WTC11 (cell line): ENCODE data around the gene RAB5IF. TPM values are rescaled to one million over a fixed set of nuclear protein-coding genes. Genes with fewer than 3 reads are reported as not detected.

Source experiments
- ATAC-seq: fragments of 200-7000 bp; cut with Tn5 transposase; 2 replicates; pipeline ENCODE4 v1.10.0; 2021; ENCODE audit warnings: mild to moderate bottlenecking, moderate library complexity
- CTCF ChIA-PET: fragments of 300-600 bp; sonication (Branson Sonifier 250); formaldehyde crosslinking; loops from one replicate; lab custom pipeline; 2021; ENCODE audit warnings: antibody characterized with exemption; lab: Charles Lee
- POLR2A ChIA-PET: fragments of 350-600 bp; sonication (Branson Sonifier 250); formaldehyde crosslinking; loops from one replicate; lab custom pipeline; 2021; ENCODE audit warnings: antibody characterized with exemption; lab: Charles Lee
- DNase-seq: peaks from one replicate; pipeline ENCODE4 v3.0.0; 2021; ENCODE audit warnings: low spot score
- H3K27ac Mint-ChIP-seq: 2 replicates; pipeline ENCODE4 v1.8.0; 2021; ENCODE audit warnings: mixed read lengths
- H3K27me3 Mint-ChIP-seq: 2 replicates; pipeline ENCODE4 v1.8.0; 2021; ENCODE audit warnings: low read depth, mild to moderate bottlenecking, moderate library complexity, mixed read lengths
- H3K36me3 Mint-ChIP-seq: 2 replicates; pipeline ENCODE4 v1.8.0; 2021; ENCODE audit warnings: mixed read lengths
- H3K4me1 Mint-ChIP-seq: 2 replicates; pipeline ENCODE4 v1.8.0; 2022; ENCODE audit warnings: mixed read lengths
- H3K4me3 Mint-ChIP-seq: 2 replicates; pipeline ENCODE4 v1.8.0; 2021; ENCODE audit warnings: mild to moderate bottlenecking, moderate library complexity, mixed read lengths
- H3K9me3 Mint-ChIP-seq: 2 replicates; pipeline ENCODE4 v1.8.0; 2021; ENCODE audit warnings: mixed read lengths
- GABPB1 ChIP-seq: sonication (generic); formaldehyde crosslinking; IDR thresholded peaks from 2 replicates; pipeline ENCODE4 v1.8.1; 2023; ENCODE audit warnings: mild to moderate bottlenecking, missing genetic modification reagents
- MYBL2 ChIP-seq: sonication (generic); formaldehyde crosslinking; IDR thresholded peaks from 2 replicates; pipeline ENCODE4 v1.8.1; 2023; ENCODE audit warnings: mild to moderate bottlenecking, moderate library complexity, missing genetic modification reagents
- RORB ChIP-seq: fragments of 250-450 bp; sonication (Bioruptor Pico); IDR thresholded peaks from 2 replicates; pipeline ENCODE4 v1.9.0; 2021; ENCODE audit warnings: mild to moderate bottlenecking
- SMAD3 ChIP-seq: sonication (generic); formaldehyde crosslinking; IDR thresholded peaks from 2 replicates; pipeline ENCODE4 v1.8.0; 2022; ENCODE audit warnings: missing genetic modification reagents, mild to moderate bottlenecking, borderline replicate concordance
- TEAD1 ChIP-seq: sonication (generic); formaldehyde crosslinking; IDR thresholded peaks from 2 replicates; pipeline ENCODE4 v1.8.0; 2022; ENCODE audit warnings: mild to moderate bottlenecking, missing genetic modification reagents
- ZBTB21 ChIP-seq: sonication (generic); formaldehyde crosslinking; IDR thresholded peaks from 2 replicates; pipeline ENCODE4 v1.8.1; 2023; ENCODE audit warnings: mild to moderate bottlenecking, missing genetic modification reagents, borderline replicate concordance
- ZNF671 ChIP-seq: fragments of 250-450 bp; sonication (Bioruptor Pico); IDR thresholded peaks from 2 replicates; pipeline ENCODE4 v1.8.0; 2021; ENCODE audit warnings: mild to moderate bottlenecking
- total RNA-seq: library from RNA; stranded (reverse); gene quantifications from 3 replicates; pipeline ENCODE4 v1.2.3, GENCODE V29; 2021
- TF ChIP-seq, protein P1 (sequence below): sonication (generic); formaldehyde crosslinking; IDR thresholded peaks from 2 replicates; pipeline ENCODE4 v1.8.1; 2023; ENCODE audit warnings: mild to moderate bottlenecking, missing genetic modification reagents, borderline replicate concordance
- TF ChIP-seq, protein P2 (sequence below): sonication (generic); formaldehyde crosslinking; IDR thresholded peaks from 2 replicates; pipeline ENCODE4 v1.8.0; 2022; ENCODE audit warnings: mild to moderate bottlenecking, missing genetic modification reagents
- TF ChIP-seq, protein P3 (sequence below): sonication (generic); formaldehyde crosslinking; conservative IDR thresholded peaks from 2 replicates; pipeline ENCODE4 v1.8.1; 2023; ENCODE audit warnings: mild to moderate bottlenecking, low read depth, missing genetic modification reagents, moderate library complexity
- TF ChIP-seq, protein P4 (sequence below): sonication (generic); formaldehyde crosslinking; IDR thresholded peaks from 2 replicates; pipeline ENCODE4 v1.8.0; 2022; ENCODE audit warnings: mild to moderate bottlenecking, missing genetic modification reagents
- TF ChIP-seq, protein P5 (sequence below): sonication (generic); formaldehyde crosslinking; IDR thresholded peaks from 2 replicates; pipeline ENCODE4 v1.8.1; 2022; ENCODE audit warnings: missing genetic modification reagents, borderline replicate concordance
- TF ChIP-seq, protein P6 (sequence below): sonication (generic); formaldehyde crosslinking; IDR thresholded peaks from 2 replicates; pipeline ENCODE4 v1.8.1; 2023; ENCODE audit warnings: mild to moderate bottlenecking, missing genetic modification reagents, moderate library complexity
- TF ChIP-seq, protein P7 (sequence below): fragments of 250-450 bp; sonication (Bioruptor Pico); conservative IDR thresholded peaks from 2 replicates; pipeline ENCODE4 v1.9.0; 2021; ENCODE audit warnings: mild to moderate bottlenecking

RAB5IF gene
- total RNA-seq, 1 experiment from 2014 or later: 88.4 TPM

DNA sequence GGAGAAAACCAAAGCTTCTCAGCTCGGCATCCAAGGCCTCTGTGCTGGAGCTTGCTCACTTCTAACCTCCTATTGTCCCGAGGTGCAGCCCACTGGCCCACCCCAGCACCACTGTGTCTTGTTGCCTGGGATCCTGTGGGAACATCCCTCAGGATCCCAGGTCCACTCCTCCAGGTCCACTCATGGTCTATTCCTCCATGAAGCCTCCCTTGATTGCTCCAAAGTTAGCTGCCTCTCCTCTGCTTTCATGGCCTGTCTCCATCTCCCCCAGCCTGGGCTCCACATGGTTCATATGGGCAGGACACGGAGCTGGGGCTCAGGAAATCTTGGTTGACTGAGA is 26.5 kb downstream of the RAB5IF start (continued):
- no peak for TF ChIP-seq ZNF671 (CRISPR knock-in tag)
- TF ChIP-seq, protein P1, sequence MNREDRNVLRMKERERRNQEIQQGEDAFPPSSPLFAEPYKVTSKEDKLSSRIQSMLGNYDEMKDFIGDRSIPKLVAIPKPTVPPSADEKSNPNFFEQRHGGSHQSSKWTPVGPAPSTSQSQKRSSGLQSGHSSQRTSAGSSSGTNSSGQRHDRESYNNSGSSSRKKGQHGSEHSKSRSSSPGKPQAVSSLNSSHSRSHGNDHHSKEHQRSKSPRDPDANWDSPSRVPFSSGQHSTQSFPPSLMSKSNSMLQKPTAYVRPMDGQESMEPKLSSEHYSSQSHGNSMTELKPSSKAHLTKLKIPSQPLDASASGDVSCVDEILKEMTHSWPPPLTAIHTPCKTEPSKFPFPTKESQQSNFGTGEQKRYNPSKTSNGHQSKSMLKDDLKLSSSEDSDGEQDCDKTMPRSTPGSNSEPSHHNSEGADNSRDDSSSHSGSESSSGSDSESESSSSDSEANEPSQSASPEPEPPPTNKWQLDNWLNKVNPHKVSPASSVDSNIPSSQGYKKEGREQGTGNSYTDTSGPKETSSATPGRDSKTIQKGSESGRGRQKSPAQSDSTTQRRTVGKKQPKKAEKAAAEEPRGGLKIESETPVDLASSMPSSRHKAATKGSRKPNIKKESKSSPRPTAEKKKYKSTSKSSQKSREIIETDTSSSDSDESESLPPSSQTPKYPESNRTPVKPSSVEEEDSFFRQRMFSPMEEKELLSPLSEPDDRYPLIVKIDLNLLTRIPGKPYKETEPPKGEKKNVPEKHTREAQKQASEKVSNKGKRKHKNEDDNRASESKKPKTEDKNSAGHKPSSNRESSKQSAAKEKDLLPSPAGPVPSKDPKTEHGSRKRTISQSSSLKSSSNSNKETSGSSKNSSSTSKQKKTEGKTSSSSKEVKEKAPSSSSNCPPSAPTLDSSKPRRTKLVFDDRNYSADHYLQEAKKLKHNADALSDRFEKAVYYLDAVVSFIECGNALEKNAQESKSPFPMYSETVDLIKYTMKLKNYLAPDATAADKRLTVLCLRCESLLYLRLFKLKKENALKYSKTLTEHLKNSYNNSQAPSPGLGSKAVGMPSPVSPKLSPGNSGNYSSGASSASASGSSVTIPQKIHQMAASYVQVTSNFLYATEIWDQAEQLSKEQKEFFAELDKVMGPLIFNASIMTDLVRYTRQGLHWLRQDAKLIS: no peak
- TF ChIP-seq ZBTB21 (CRISPR knock-in tag): no peak

DNA sequence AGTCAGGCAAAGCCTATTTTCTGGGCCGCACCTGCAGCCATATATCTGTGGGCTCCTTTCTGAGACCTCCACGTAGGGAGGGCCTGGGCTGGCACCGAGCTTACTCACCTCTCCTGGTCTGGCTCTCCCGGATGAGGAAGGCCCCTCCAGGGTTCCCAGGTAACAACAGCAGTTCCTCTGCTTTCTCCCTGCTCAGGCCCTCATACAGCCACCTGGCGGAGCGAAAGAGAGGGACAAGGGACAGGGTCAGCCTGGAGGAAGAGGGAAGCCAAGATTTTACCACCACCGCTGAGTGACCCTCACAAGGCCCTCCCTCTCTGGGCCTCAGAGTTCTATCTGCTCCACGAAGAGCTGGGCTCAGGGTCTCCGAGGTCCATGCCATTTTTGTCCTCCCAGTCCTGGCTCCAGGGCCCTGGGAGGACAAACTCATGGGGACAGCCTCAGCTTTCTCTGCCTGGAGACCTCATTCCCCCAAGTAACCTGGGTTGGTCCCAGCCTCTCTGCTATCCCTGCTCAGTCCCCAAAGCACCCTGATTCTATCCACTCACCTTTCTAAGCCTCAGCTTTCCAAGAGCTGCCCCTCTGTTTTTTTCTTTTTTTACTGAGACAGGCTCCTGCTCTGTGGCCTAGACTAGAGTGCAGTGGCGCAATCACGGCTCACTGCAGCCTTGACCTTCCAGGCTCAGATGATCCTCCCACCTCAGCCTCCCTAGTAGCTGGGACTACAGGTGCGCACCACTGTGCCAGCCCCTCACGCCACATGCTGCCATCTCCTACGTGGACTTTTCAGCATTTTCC is 27.1 kb downstream of the RAB5IF start:
- Mint-ChIP-seq H3K36me3 (no peaks in the 10 kb centered on the region), H3K9me3 (no peaks in the 10 kb centered on the region), H3K4me1 (0 out of 2 replicates have a peak, but pooled peaks cover 3% of the 10 kb centered on the region), H3K27me3 (no peaks in the 10 kb centered on the region; the same call in 1 of the 2 replicates), H3K27ac (no peak overlapping the region), H3K4me3 (no peak overlapping the region)
- peak; percentile 70 for DNase-seq
- TF ChIP-seq GABPB1 (0 out of 2 replicates have a peak, but pooled peaks have one; percentile 8), MYBL2 (CRISPR knock-in tag) (no peak)
- TF ChIP-seq, protein P2, sequence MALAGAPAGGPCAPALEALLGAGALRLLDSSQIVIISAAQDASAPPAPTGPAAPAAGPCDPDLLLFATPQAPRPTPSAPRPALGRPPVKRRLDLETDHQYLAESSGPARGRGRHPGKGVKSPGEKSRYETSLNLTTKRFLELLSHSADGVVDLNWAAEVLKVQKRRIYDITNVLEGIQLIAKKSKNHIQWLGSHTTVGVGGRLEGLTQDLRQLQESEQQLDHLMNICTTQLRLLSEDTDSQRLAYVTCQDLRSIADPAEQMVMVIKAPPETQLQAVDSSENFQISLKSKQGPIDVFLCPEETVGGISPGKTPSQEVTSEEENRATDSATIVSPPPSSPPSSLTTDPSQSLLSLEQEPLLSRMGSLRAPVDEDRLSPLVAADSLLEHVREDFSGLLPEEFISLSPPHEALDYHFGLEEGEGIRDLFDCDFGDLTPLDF (CRISPR knock-in tag): no peak
- TF ChIP-seq, protein P3, sequence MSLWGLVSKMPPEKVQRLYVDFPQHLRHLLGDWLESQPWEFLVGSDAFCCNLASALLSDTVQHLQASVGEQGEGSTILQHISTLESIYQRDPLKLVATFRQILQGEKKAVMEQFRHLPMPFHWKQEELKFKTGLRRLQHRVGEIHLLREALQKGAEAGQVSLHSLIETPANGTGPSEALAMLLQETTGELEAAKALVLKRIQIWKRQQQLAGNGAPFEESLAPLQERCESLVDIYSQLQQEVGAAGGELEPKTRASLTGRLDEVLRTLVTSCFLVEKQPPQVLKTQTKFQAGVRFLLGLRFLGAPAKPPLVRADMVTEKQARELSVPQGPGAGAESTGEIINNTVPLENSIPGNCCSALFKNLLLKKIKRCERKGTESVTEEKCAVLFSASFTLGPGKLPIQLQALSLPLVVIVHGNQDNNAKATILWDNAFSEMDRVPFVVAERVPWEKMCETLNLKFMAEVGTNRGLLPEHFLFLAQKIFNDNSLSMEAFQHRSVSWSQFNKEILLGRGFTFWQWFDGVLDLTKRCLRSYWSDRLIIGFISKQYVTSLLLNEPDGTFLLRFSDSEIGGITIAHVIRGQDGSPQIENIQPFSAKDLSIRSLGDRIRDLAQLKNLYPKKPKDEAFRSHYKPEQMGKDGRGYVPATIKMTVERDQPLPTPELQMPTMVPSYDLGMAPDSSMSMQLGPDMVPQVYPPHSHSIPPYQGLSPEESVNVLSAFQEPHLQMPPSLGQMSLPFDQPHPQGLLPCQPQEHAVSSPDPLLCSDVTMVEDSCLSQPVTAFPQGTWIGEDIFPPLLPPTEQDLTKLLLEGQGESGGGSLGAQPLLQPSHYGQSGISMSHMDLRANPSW (CRISPR knock-in tag): no peak
- POLR2A ChIA-PET: interaction anchor here (0.6 to 1.2 kb wide), 2 partner anchors 43 to 194 kb away, joined by 3 to 4 read pairs; no protein-coding TSS in a partner anchor
- peak; percentile 95 for ATAC-seq
- CTCF ChIA-PET: interaction anchor here (0.6 to 2.2 kb wide), 14 partner anchors 8 to 233 kb away, joined by 3 to 18 read pairs (median 4); partner anchors contain the start of genes RAB5IF and SLA2

DNA sequence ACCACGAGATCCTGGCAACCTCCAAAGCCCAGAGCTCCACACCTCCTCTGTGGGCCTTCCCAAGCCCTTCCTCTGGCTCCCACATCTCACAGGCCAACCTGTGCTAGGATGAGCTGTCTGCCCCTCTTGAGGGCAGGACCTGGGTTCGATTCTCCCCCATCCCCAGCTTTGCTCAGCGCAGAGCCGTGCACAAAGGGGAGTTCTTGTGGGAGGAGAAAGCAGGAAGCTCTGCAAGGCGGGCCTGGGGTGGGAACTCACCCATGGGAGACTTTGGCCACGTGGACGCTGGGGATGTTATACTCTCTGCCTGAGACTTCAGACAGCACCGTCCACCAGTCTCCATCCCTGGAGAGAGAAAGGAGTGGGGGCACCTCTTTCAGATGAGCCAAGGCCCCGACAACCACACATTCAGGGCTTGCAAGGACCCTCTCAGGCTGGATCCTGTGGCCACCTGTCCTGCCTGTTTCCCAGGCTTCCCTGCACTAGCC is 27.8 kb downstream of the RAB5IF start:
- no peak for DNase-seq
- CTCF ChIA-PET: interaction anchor here (0.6 to 2.2 kb wide), 12 partner anchors 9 to 234 kb away, joined by 3 to 18 read pairs (median 6); partner anchors contain the start of genes RAB5IF and SLA2
- H3K4me3 Mint-ChIP-seq: no peak overlapping the region
- H3K4me1 Mint-ChIP-seq: 0 out of 2 replicates have a peak, but pooled peaks cover 3% of the 10 kb centered on the region
- H3K9me3 Mint-ChIP-seq: no peaks in the 10 kb centered on the region
- no peaks in the 10 kb centered on the region for H3K36me3 Mint-ChIP-seq
- POLR2A ChIA-PET: interaction anchor here (0.6 to 1.2 kb wide), 2 partner anchors 43 to 194 kb away, joined by 3 to 4 read pairs; no protein-coding TSS in a partner anchor
- no peaks in the 10 kb centered on the region; the same call in 1 of the 2 replicates for H3K27me3 Mint-ChIP-seq
- no peak overlapping the region for H3K27ac Mint-ChIP-seq
- ATAC-seq: no peak
- no peak for TF ChIP-seq RORB (CRISPR knock-in tag)
- no peak for TF ChIP-seq TEAD1 (CRISPR knock-in tag)
- TF ChIP-seq, protein P4, sequence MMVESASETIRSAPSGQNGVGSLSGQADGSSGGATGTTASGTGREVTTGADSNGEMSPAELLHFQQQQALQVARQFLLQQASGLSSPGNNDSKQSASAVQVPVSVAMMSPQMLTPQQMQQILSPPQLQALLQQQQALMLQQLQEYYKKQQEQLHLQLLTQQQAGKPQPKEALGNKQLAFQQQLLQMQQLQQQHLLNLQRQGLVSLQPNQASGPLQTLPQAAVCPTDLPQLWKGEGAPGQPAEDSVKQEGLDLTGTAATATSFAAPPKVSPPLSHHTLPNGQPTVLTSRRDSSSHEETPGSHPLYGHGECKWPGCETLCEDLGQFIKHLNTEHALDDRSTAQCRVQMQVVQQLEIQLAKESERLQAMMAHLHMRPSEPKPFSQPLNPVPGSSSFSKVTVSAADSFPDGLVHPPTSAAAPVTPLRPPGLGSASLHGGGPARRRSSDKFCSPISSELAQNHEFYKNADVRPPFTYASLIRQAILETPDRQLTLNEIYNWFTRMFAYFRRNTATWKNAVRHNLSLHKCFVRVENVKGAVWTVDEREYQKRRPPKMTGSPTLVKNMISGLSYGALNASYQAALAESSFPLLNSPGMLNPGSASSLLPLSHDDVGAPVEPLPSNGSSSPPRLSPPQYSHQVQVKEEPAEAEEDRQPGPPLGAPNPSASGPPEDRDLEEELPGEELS (CRISPR knock-in tag): no peak
- TF ChIP-seq, protein P5, sequence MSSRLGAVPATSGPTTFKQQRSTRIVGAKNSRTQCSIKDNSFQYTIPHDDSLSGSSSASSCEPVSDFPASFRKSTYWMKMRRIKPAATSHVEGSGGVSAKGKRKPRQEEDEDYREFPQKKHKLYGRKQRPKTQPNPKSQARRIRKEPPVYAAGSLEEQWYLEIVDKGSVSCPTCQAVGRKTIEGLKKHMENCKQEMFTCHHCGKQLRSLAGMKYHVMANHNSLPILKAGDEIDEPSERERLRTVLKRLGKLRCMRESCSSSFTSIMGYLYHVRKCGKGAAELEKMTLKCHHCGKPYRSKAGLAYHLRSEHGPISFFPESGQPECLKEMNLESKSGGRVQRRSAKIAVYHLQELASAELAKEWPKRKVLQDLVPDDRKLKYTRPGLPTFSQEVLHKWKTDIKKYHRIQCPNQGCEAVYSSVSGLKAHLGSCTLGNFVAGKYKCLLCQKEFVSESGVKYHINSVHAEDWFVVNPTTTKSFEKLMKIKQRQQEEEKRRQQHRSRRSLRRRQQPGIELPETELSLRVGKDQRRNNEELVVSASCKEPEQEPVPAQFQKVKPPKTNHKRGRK (CRISPR knock-in tag): no peak
- TF ChIP-seq, protein P6, sequence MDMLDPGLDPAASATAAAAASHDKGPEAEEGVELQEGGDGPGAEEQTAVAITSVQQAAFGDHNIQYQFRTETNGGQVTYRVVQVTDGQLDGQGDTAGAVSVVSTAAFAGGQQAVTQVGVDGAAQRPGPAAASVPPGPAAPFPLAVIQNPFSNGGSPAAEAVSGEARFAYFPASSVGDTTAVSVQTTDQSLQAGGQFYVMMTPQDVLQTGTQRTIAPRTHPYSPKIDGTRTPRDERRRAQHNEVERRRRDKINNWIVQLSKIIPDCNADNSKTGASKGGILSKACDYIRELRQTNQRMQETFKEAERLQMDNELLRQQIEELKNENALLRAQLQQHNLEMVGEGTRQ (CRISPR knock-in tag): no peak
- no peak for TF ChIP-seq SMAD3 (CRISPR knock-in tag)
- TF ChIP-seq, protein P7, sequence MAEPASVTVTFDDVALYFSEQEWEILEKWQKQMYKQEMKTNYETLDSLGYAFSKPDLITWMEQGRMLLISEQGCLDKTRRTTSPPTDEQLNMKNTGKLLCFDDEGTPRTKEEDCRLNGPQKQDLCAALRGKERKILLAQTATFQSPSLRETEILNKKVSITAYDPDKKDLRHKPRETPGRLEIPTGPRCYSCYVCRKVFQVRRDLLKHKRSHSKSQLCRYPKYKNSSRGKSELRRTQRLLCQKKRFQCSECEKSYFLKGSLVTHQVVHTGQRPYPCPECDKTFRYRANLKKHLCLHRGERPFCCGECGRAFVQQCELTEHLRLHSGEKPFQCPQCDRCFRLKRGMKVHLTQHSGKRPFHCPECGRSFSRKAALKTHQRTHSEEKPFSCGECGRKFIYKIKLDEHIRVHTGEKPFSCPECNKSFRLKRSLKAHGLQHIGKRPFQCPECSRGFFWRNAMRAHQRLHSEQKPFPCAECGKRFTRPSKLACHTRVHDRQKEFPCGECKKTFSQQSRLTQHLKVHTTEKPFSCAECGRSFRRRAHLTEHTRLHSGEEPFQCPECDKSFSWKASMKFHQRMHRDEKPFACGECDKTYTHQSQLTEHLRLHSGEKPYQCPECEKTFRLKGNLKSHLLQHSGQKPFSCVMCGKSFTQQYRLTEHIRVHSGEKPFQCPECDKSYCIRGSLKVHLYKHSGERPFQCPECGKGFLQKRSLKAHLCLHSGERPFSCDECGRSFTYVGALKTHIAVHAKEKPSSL (CRISPR knock-in tag): no peak
